Tibial artery (tissue), 4 donors: ENCODE measurements around the gene ITPR1.

Experiments used
- DNase-seq, 2 donors: peaks; one replicate each; pipeline ENCODE4 v3.0.0-alpha.2; 2019
- H3K27ac ChIP-seq, 2 donors: fragments of 200-600 bp; sonication (generic) in 1 of 2; 1 replicate in 1 of 2; 2 replicates in 1 of 2; pipeline ENCODE4 v1.5.1; 2018 to 2019; ENCODE audit warnings: mild to moderate bottlenecking in 1 of 2
- H3K27me3 ChIP-seq, 2 donors: fragments of 200-600 bp; sonication (generic) in 1 of 2; one replicate each; pipeline versions ENCODE4 v1.5.1 to v1.6.0; 2016 to 2019
- H3K36me3 ChIP-seq, 3 donors: fragments of 200-600 bp; sonication (generic) in 2 of 3; one replicate each; pipeline ENCODE4 v1.5.1; 2016 to 2019; ENCODE audit warnings: mild to moderate bottlenecking in 2 of 3
- H3K4me1 ChIP-seq, 4 donors: fragments of 200-600 bp; sonication (generic) in 2 of 4; 1 replicate in 3 of 4; 2 replicates in 1 of 4; pipeline ENCODE4 v1.5.1; 2016 to 2019
- H3K4me3 ChIP-seq, 2 donors: fragments of 200-600 bp; sonication (generic) in 1 of 2; 1 replicate in 1 of 2; 2 replicates in 1 of 2; pipeline ENCODE4 v1.5.1; 2018 to 2019; ENCODE audit warnings: mild to moderate bottlenecking in 2 of 2
- H3K9me3 ChIP-seq, 3 donors: fragments of 200-600 bp; sonication (generic) in 1 of 3; one replicate each; pipeline ENCODE4 v1.5.1; 2016 to 2019
- intact Hi-C: fragments of 100-400 bp; cut with DNase I; formaldehyde crosslinking; loops from one replicate; pipeline ENCODE4 v1.15.0; 2023; ENCODE audit warnings: low total_unique reads
- TF ChIP-seq, protein P1 (sequence below), 2 experiments: fragments of 200-600 bp in 1 of 2; fragments of 450-650 bp in 1 of 2; IDR thresholded peaks; one replicate each; pipeline ENCODE4 v1.5.1; 2017 to 2019; ENCODE audit warnings: antibody characterized with exemption in 2 of 2, mild to moderate bottlenecking in 1 of 2, moderate library complexity in 1 of 2

ITPR1 gene

DNA sequence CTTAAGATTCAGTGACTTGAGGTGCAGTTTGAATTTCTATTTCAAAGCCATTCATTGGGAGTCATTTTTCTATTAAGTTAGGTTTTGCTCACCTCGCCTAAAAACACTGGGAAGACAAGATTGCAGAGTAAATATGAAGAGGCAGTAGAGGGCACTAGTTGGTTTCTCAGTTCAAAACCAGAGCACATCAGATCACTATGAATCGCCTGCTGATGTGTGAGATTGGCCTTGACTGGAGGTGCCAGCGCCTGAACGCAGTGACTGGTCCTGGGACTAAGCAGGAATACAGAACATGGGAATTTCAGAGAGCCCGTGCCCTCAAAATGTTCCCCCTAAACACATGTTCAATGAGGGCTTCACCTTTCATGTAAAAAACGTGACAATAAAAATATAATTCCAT, 229.0 kb downstream of the ITPR1 start:
- Histone ChIP-seq H3K4me1 (peaks cover 0 to 72% (median 47%) of the 10 kb centered on the region in 4 donors), H3K36me3 (peaks cover 3 to 18% (median 8%) of the 10 kb centered on the region in 3 donors), H3K27me3 (no peaks in the 10 kb centered on the region), H3K9me3 (no peaks in the 10 kb centered on the region), H3K27ac (peak overlapping the region; percentile 53 to 79), H3K4me3 (no peak overlapping the region)
- intact Hi-C loops, result no loop called here
- TF ChIP-seq, protein P1, sequence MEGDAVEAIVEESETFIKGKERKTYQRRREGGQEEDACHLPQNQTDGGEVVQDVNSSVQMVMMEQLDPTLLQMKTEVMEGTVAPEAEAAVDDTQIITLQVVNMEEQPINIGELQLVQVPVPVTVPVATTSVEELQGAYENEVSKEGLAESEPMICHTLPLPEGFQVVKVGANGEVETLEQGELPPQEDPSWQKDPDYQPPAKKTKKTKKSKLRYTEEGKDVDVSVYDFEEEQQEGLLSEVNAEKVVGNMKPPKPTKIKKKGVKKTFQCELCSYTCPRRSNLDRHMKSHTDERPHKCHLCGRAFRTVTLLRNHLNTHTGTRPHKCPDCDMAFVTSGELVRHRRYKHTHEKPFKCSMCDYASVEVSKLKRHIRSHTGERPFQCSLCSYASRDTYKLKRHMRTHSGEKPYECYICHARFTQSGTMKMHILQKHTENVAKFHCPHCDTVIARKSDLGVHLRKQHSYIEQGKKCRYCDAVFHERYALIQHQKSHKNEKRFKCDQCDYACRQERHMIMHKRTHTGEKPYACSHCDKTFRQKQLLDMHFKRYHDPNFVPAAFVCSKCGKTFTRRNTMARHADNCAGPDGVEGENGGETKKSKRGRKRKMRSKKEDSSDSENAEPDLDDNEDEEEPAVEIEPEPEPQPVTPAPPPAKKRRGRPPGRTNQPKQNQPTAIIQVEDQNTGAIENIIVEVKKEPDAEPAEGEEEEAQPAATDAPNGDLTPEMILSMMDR (IDR thresholded peaks at IDR 0.05), result peak; percentile 23 to 36
- DNase-seq, result no peak

DNA sequence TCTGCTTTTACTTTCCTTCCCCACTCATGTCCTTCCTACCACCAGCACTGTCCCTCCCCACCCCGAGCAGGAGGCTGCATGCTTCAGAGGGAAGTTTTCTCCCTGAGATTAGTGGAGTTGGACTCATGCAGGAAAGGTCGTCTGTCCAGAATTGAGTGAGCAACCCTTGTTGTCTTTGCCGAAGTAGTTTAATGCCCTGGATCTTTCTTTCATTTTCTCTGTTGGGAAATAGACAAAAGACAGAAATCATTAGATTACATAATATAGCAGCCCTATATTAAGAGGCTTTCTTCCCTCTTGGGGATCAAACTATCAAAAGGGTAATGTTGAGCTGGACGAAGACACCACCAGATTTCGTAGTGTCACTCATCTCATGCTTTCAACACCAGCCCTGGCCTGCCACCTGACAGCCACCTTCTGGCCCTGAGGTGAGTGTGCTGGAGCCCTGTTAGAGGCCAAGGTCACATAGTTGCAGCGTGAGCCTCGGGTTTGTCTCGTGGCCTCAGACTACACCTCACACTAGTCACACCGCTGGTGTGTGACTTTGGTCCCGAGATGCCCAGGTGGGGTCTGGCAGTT, 231.0 kb downstream of the ITPR1 start:
- Histone ChIP-seq H3K4me3 (no peak overlapping the region), H3K9me3 (no peaks in the 10 kb centered on the region), H3K27me3 (no peaks in the 10 kb centered on the region), H3K27ac (peak overlapping the region in 1 of 2 donors; percentile 79), H3K4me1 (peaks cover 0 to 53% (median 39%) of the 10 kb centered on the region in 4 donors), H3K36me3 (peaks cover 9 to 28% (median 19%) of the 10 kb centered on the region in 3 donors)
- no peak for DNase-seq
- TF ChIP-seq, protein P1 (IDR thresholded peaks at IDR 0.05), result no peak
- intact Hi-C loops, result no loop called here

GRCh38 chr3:4726549-4726948, 233.4 kb downstream of the ITPR1 start:
- intact Hi-C loops, result no loop called here
- Histone ChIP-seq H3K4me3 (no peak overlapping the region), H3K27me3 (no peaks in the 10 kb centered on the region), H3K9me3 (no peaks in the 10 kb centered on the region), H3K27ac (no peak overlapping the region), H3K36me3 (peaks cover 9 to 28% (median 19%) of the 10 kb centered on the region in 3 donors), H3K4me1 (peaks cover 0 to 44% (median 19%) of the 10 kb centered on the region in 4 donors)
- TF ChIP-seq, protein P1 (IDR thresholded peaks at IDR 0.05), result no peak
- no peak for DNase-seq

GRCh38 chr3:4729061-4729973, 236.2 kb downstream of the ITPR1 start:
- Histone ChIP-seq H3K27ac (peak overlapping the region in 1 of 2 donors; percentile 26), H3K4me3 (no peak overlapping the region), H3K9me3 (no peaks in the 10 kb centered on the region), H3K36me3 (peaks cover 18 to 35% (median 24%) of the 10 kb centered on the region in 3 donors), H3K27me3 (no peaks in the 10 kb centered on the region), H3K4me1 (peaks cover 0 to 18% (median 2%) of the 10 kb centered on the region in 4 donors)
- intact Hi-C loops, result no loop called here
- DNase-seq, result no peak
- TF ChIP-seq, protein P1 (IDR thresholded peaks at IDR 0.05), result no peak

DNA sequence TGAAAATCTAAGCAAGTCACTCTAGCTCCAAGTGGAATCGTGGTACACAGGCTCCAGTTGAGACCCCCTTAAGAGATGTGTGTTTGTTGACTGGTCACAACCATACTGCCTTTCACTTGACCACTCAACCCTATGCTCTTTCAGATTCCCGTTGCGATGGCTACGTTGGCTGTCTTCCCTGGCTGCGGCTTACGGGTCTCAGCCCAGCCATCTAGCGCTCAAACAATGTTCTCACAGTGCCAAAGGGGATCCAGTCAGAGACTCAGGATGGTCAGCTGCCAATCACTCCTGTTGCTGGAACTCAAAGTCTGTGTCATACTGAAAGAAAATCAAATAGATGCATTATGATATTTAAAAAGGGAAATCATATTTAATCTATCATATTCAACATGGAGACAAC, 237.6 kb downstream of the ITPR1 start:
- no peak for DNase-seq
- Histone ChIP-seq H3K36me3 (peaks cover 28 to 34% (median 31%) of the 10 kb centered on the region in 3 donors), H3K27ac (peak overlapping the region; percentile 20 to 54)

More for the DNA sequence above, 237.6 kb downstream of the ITPR1 start:
- Histone ChIP-seq H3K4me3 (no peak overlapping the region), H3K9me3 (no peaks in the 10 kb centered on the region), H3K4me1 (peaks cover 0 to 16% (median 2%) of the 10 kb centered on the region in 4 donors), H3K27me3 (no peaks in the 10 kb centered on the region)
- intact Hi-C loops, result no loop called here
- TF ChIP-seq, protein P1 (IDR thresholded peaks at IDR 0.05), result no peak
